ENCODE data around the gene CAV3. TPM values are rescaled to one million over a fixed set of nuclear protein-coding genes. Genes with fewer than 3 reads are reported as not detected.

Gene CAV3
- total RNA-seq, 1 experiment from 2014 or later = not detected

GRCh38 chr3:8737823-8738222 is 4.2 kb downstream of the CAV3 start:
- Histone ChIP-seq H3K4me1 (ENCODE audit: control insufficient read depth in 1 of 2, insufficient read depth in 2 of 2, low read length in 2 of 2) (peaks cover 33 to 79% of the 10 kb centered on the region in 2 experiments), H3K4me3 (replicated peaks in 1 of 2; ENCODE audit: low read depth in 1 of 2, low read length in 2 of 2) (no peak overlapping the region), H3K9me2 (ENCODE audit: insufficient read depth) (no peaks in the 10 kb centered on the region), H3K9ac (ENCODE audit: low read length) (no peak overlapping the region), H3K36me3 (ENCODE audit: control insufficient read depth in 1 of 2, insufficient read depth in 2 of 2, low read length in 2 of 2) (no peaks in the 10 kb centered on the region), H2AFZ (ENCODE audit: low read depth, low read length, poor library complexity, severe bottlenecking) (no peak overlapping the region), H3K27me3 (ENCODE audit: insufficient read depth, low read length) (no peaks in the 10 kb centered on the region), H3K4me2 (ENCODE audit: low read length) (no peak overlapping the region), H3K9me3 (ENCODE audit: control insufficient read depth in 1 of 2, insufficient read depth in 1 of 2, low read depth in 1 of 2, low read length in 2 of 2) (no peaks in the 10 kb centered on the region), H3K79me2 (ENCODE audit: insufficient read depth, low read length) (no peaks in the 10 kb centered on the region), H4K20me1 (ENCODE audit: insufficient read depth) (no peaks in the 10 kb centered on the region), H3K27ac (ENCODE audit: low read depth, low read length) (no peak overlapping the region)
- DNase-seq (ENCODE audit: low read depth, low spot score) = no peak
- no TSS peak for BruUV-seq (replicated peaks)
- intact Hi-C loops (cut with micrococcal nuclease) = no loop called here
- no peak for ATAC-seq
- POLR2A ChIA-PET = no interaction called here
- RAD21 ChIA-PET (ENCODE audit: low non-redundant PET in 1 of 2, low total read pairs in 2 of 2, uncharacterized antibody in 2 of 2, unreplicated experiment in 2 of 2) = no interaction called here
- CTCF ChIA-PET = no interaction called here
- TF ChIP-seq ZFX (IDR thresholded peaks at IDR 0.05) (no peak), POLR2AphosphoS5 (IDR thresholded peaks at IDR 0.05; ENCODE audit: low read depth, low read length) (no peak), EGR1 (IDR thresholded peaks at IDR 0.05; ENCODE audit: low read depth) (no peak), CTCF (IDR thresholded peaks at IDR 0.05 in 2 of 3, conservative IDR thresholded peaks at IDR 0.05 in 1 of 3; ENCODE audit: borderline replicate concordance in 1 of 3, insufficient read depth in 1 of 3, low read depth in 2 of 3, low read length in 2 of 3) (no peak), JUND (IDR thresholded peaks at IDR 0.05) (no peak), ZBTB33 (IDR thresholded peaks at IDR 0.05; ENCODE audit: extremely low read depth, insufficient replicate concordance, low read length) (no peak), CEBPB (IDR thresholded peaks at IDR 0.05; ENCODE audit: low read depth) (no peak), POLR2A (IDR thresholded peaks at IDR 0.05; ENCODE audit: borderline replicate concordance, extremely low read depth, insufficient read depth, insufficient read length) (no peak), ATF3 (IDR thresholded peaks at IDR 0.05) (no peak), CBX3 (IDR thresholded peaks at IDR 0.05; ENCODE audit: low read depth) (no peak), RAD21 (IDR thresholded peaks at IDR 0.05; ENCODE audit: low read depth) (no peak), FOSL1 (IDR thresholded peaks at IDR 0.05; ENCODE audit: low read depth) (no peak)
